Uterus (tissue), 4 donors: Measurements from ENCODE around the gene CLSTN2. TPM values are rescaled to one million over a fixed set of nuclear protein-coding genes. Genes with fewer than 3 reads are reported as not detected.

ENCODE experiments used
- DNase-seq, 2 donors: peaks; one replicate each; pipeline ENCODE4 v3.0.0-alpha.2; 2019 to 2020
- H3K27ac ChIP-seq, 2 donors: fragments of 200-600 bp; sonication (generic); 1 replicate in 1 of 2; 2 replicates in 1 of 2; pipeline ENCODE4 v1.5.1; 2016 to 2018
- H3K27me3 ChIP-seq, 2 donors: fragments of 200-600 bp; sonication (generic); one replicate each; pipeline ENCODE4 v1.5.1; 2018 to 2019; ENCODE audit warnings: control low read depth in 1 of 2
- H3K36me3 ChIP-seq, 2 donors: fragments of 200-600 bp; sonication (generic); one replicate each; pipeline ENCODE4 v1.5.1; 2019; ENCODE audit warnings: control low read depth in 1 of 2
- H3K4me1 ChIP-seq, 2 donors: fragments of 200-600 bp; sonication (generic); one replicate each; pipeline ENCODE4 v1.5.1; 2018 to 2019; ENCODE audit warnings: control low read depth in 1 of 2
- H3K4me3 ChIP-seq, 2 donors: fragments of 200-600 bp; sonication (generic); 1 replicate in 1 of 2; 2 replicates in 1 of 2; pipeline ENCODE4 v1.5.1; 2018 to 2019; ENCODE audit warnings: mild to moderate bottlenecking in 1 of 2
- H3K9me3 ChIP-seq, 2 donors: fragments of 200-600 bp; sonication (generic); one replicate each; pipeline ENCODE4 v1.5.1; 2019; ENCODE audit warnings: control low read depth in 1 of 2
- CTCF ChIP-seq, 4 experiments: fragments of 200-600 bp in 2 of 4; fragments of 450-650 bp in 2 of 4; sonication (generic) in 2 of 4; IDR thresholded peaks; one replicate each; pipeline ENCODE4 v1.5.1; 2016 to 2019; ENCODE audit warnings: antibody characterized with exemption in 4 of 4, mild to moderate bottlenecking in 2 of 4, moderate library complexity in 1 of 4
- POLR2A ChIP-seq, 2 donors: fragments of 450-650 bp; IDR thresholded peaks; one replicate each; pipeline ENCODE4 v1.6.1; 2016; ENCODE audit warnings: antibody characterized with exemption in 2 of 2, mild to moderate bottlenecking in 1 of 2, moderate library complexity in 1 of 2
- intact Hi-C: fragments of 100-400 bp; cut with DNase I; formaldehyde crosslinking; loops from one replicate; pipeline ENCODE4 v1.15.1; 2023; ENCODE audit warnings: low total_unique reads
- total RNA-seq, 4 donors: library from RNA; depleted of rRNA in 3 of 4; stranded (reverse); fragments of >200 nt in 3 of 4; gene quantifications; one replicate each; pipeline versions ENCODE4 v1.1.0 to v1.2.4, GENCODE V29; 2014 to 2023
- donor health status: DM: yes; HTN: yes; CAD: no.

CLSTN2 gene
- total RNA-seq, 4 donors from 2014 or later: 4.7 to 32.2 (median 19.2) TPM

- intact Hi-C loops: no loop called here
- Histone ChIP-seq H3K27ac (no peak overlapping the region), H3K27me3 (no peaks in the 10 kb centered on the region), H3K36me3 (no peaks in the 10 kb centered on the region), H3K4me3 (no peak overlapping the region), H3K9me3 (no peaks in the 10 kb centered on the region), H3K4me1 (no peaks in the 10 kb centered on the region)
- DNase-seq: no peak
- no peak for TF ChIP-seq POLR2A (IDR thresholded peaks at IDR 0.05)
- TF ChIP-seq CTCF (IDR thresholded peaks at IDR 0.05): no peak
Observed at GRCh38 chr3:140055092-140055791, 120.3 kb downstream of the CLSTN2 start.

GRCh38 chr3:140056047-140056446, 121.1 kb downstream of the CLSTN2 start:
- no peaks in the 10 kb centered on the region for H3K4me1 ChIP-seq
- no peak for TF ChIP-seq POLR2A (IDR thresholded peaks at IDR 0.05)
- TF ChIP-seq CTCF (IDR thresholded peaks at IDR 0.05): no peak
- intact Hi-C loops: no loop called here

GRCh38 chr3:140061211-140061610, 126.2 kb downstream of the CLSTN2 start:
- Histone ChIP-seq H3K4me3 (no peak overlapping the region), H3K27me3 (no peaks in the 10 kb centered on the region), H3K4me1 (no peaks in the 10 kb centered on the region), H3K27ac (no peak overlapping the region), H3K9me3 (no peaks in the 10 kb centered on the region), H3K36me3 (no peaks in the 10 kb centered on the region)
- no peak for DNase-seq
- no peak for TF ChIP-seq CTCF (IDR thresholded peaks at IDR 0.05)
- TF ChIP-seq POLR2A (IDR thresholded peaks at IDR 0.05): no peak
- intact Hi-C loops: no loop called here

More at GRCh38 chr3:140056047-140056446, 121.1 kb downstream of the CLSTN2 start:
- DNase-seq: no peak
- no peaks in the 10 kb centered on the region for H3K9me3 ChIP-seq
- no peaks in the 10 kb centered on the region for H3K27me3 ChIP-seq
- H3K27ac ChIP-seq: no peak overlapping the region
- H3K36me3 ChIP-seq: no peaks in the 10 kb centered on the region
- no peak overlapping the region for H3K4me3 ChIP-seq

- TF ChIP-seq CTCF (IDR thresholded peaks at IDR 0.05) (no peak), POLR2A (IDR thresholded peaks at IDR 0.05) (no peak)
- Histone ChIP-seq H3K4me1 (no peaks in the 10 kb centered on the region), H3K4me3 (no peak overlapping the region), H3K9me3 (no peaks in the 10 kb centered on the region), H3K36me3 (no peaks in the 10 kb centered on the region), H3K27ac (no peak overlapping the region), H3K27me3 (no peaks in the 10 kb centered on the region)
- DNase-seq: no peak
- intact Hi-C loops: no loop called here
Observed at GRCh38 chr3:140062461-140062860, 127.5 kb downstream of the CLSTN2 start.

GRCh38 chr3:140067487-140067886, 132.5 kb downstream of the CLSTN2 start:
- no peak for DNase-seq
- Histone ChIP-seq H3K9me3 (no peaks in the 10 kb centered on the region), H3K4me1 (no peaks in the 10 kb centered on the region), H3K4me3 (no peak overlapping the region), H3K27ac (no peak overlapping the region), H3K36me3 (no peaks in the 10 kb centered on the region), H3K27me3 (no peaks in the 10 kb centered on the region)
- TF ChIP-seq CTCF (IDR thresholded peaks at IDR 0.05) (no peak), POLR2A (IDR thresholded peaks at IDR 0.05) (no peak)
- intact Hi-C loops: no loop called here
